HCT116 (cell line): ENCODE results near the gene WDR35. TPM values are rescaled to one million over a fixed set of nuclear protein-coding genes. Genes with fewer than 3 reads are reported as not detected.
"Not testable (repeated sequence)": the region's sequence is repeated elsewhere in the genome, so short reads cannot be mapped to it uniquely, and the experiment has no call there.

ENCODE experiments used
- ATAC-seq: fragments of 200-7000 bp; cut with Tn5 transposase; 2 replicates; pipeline ENCODE4 v1.9.1; 2020; ENCODE audit warnings: mild to moderate bottlenecking, moderate library complexity
- BruUV-seq: library from RNA; stranded (reverse); fragments of 400-500 nt; replicated peaks from 2 replicates; lab custom pipeline; 2021; lab: Mats Ljungman, UMichigan
- CTCF ChIA-PET: fragments of 300-600 bp; sonication (Branson Sonifier 250); formaldehyde crosslinking; loops from one replicate; lab custom pipeline; 2021; ENCODE audit warnings: antibody characterized with exemption; lab: Charles Lee
- POLR2A ChIA-PET: fragments of 300-600, 350-600 bp; sonication (Branson Sonifier 250); formaldehyde crosslinking; loops from one replicate; lab custom pipeline; 2021; ENCODE audit warnings: antibody characterized with exemption; lab: Charles Lee
- RAD21 ChIA-PET, 2 experiments: fragments of 300-600 bp; sonication (Branson Sonifier 250); formaldehyde crosslinking; loops; one replicate each; lab custom pipeline; 2023; ENCODE audit warnings: low total read pairs in 2 of 2; ENCODE audit not compliant: uncharacterized antibody in 2 of 2, unreplicated experiment in 2 of 2, low non-redundant PET in 1 of 2; lab: Charles Lee
- DNase-seq: peaks from one replicate; pipeline ENCODE4 v3.0.0-alpha.2; 2010; ENCODE audit warnings: low read depth, low spot score
- H2AFZ ChIP-seq: fragments of 200-600 bp; shearing (Covaris generic), sonication (generic); 2 replicates; pipeline ENCODE4 v1.6.1; 2017; ENCODE audit warnings: low read depth, mixed run types, mixed read lengths, antibody characterized with exemption, low read length; ENCODE audit not compliant: poor library complexity, severe bottlenecking
- H3K27ac ChIP-seq: 2 replicates; pipeline ENCODE4 v1.5.1; 2012; ENCODE audit warnings: low read depth, low read length
- H3K27me3 ChIP-seq: fragments of 200-600 bp; sonication (generic); 2 replicates; pipeline ENCODE4 v1.6.1; 2016; ENCODE audit warnings: mixed run types, low read length, mixed read lengths; ENCODE audit not compliant: insufficient read depth
- H3K36me3 ChIP-seq, 2 experiments: fragments of 200-500 bp in 1 of 2; fragments of 200-600 bp in 1 of 2; sonication (Bioruptor generic) in 1 of 2; sonication (generic) in 1 of 2; 2 replicates each; pipeline versions ENCODE4 v1.5.1 to v1.6.1; 2014 to 2016; ENCODE audit warnings: low read length in 2 of 2, inconsistent platforms in 1 of 2, mixed read lengths in 1 of 2, mixed run types in 1 of 2; ENCODE audit not compliant: insufficient read depth in 2 of 2, control insufficient read depth in 1 of 2
- H3K4me1 ChIP-seq, 2 experiments: fragments of 200-600 bp in 1 of 2; sonication (generic) in 1 of 2; 2 replicates each; pipeline versions ENCODE4 v1.5.1 to v1.6.1; 2012 to 2017; ENCODE audit warnings: low read length in 2 of 2, inconsistent platforms in 1 of 2, mild to moderate bottlenecking in 1 of 2, mixed read lengths in 1 of 2, mixed run types in 1 of 2, moderate library complexity in 1 of 2; ENCODE audit not compliant: insufficient read depth in 2 of 2, control insufficient read depth in 1 of 2
- H3K4me2 ChIP-seq: fragments of 200-600 bp; sonication (generic); 2 replicates; pipeline ENCODE4 v1.6.1; 2017; ENCODE audit warnings: mixed run types, low read length, mixed read lengths
- H3K4me3 ChIP-seq, 2 experiments: fragments of 200-600 bp in 1 of 2; sonication (generic) in 1 of 2; replicated peaks in 1 of 2; 2 replicates each; pipeline ENCODE4 v1.5.1; 2011 to 2016; ENCODE audit warnings: low read length in 2 of 2, control low read depth in 1 of 2, low read depth in 1 of 2, mild to moderate bottlenecking in 1 of 2, mixed read lengths in 1 of 2, mixed run types in 1 of 2
- H3K79me2 ChIP-seq: fragments of 200-600 bp; sonication (generic); 2 replicates; pipeline ENCODE4 v1.6.1; 2017; ENCODE audit warnings: mild to moderate bottlenecking, mixed run types, low read length, moderate library complexity, mixed read lengths; ENCODE audit not compliant: insufficient read depth
- H3K9ac ChIP-seq: fragments of 200-600 bp; sonication (generic); 2 replicates; pipeline ENCODE4 v1.6.1; 2016; ENCODE audit warnings: low read length, mixed read lengths
- H3K9me2 ChIP-seq: fragments of 200-600 bp; sonication (generic), shearing (Covaris generic); 2 replicates; pipeline ENCODE4 v1.6.1; 2017; ENCODE audit warnings: mixed run types, mild to moderate bottlenecking, moderate library complexity; ENCODE audit not compliant: insufficient read depth
- H3K9me3 ChIP-seq, 2 experiments: fragments of 200-500 bp in 1 of 2; fragments of 200-600 bp in 1 of 2; sonication (Bioruptor generic) in 1 of 2; sonication (generic) in 1 of 2; 2 replicates each; pipeline ENCODE4 v1.6.1; 2014 to 2017; ENCODE audit warnings: low read length in 2 of 2, mixed read lengths in 2 of 2, inconsistent platforms in 1 of 2, low read depth in 1 of 2, mild to moderate bottlenecking in 1 of 2, mixed run types in 1 of 2, moderate library complexity in 1 of 2; ENCODE audit not compliant: control insufficient read depth in 1 of 2, insufficient read depth in 1 of 2
- H4K20me1 ChIP-seq: fragments of 200-600 bp; sonication (generic), shearing (Covaris generic); 2 replicates; pipeline ENCODE4 v1.6.1; 2017; ENCODE audit warnings: mixed run types, mild to moderate bottlenecking, moderate library complexity; ENCODE audit not compliant: insufficient read depth
- ATF3 ChIP-seq: IDR thresholded peaks from 2 replicates; pipeline ENCODE4 v1.6.1; 2012
- RAD21 ChIP-seq: IDR thresholded peaks from 2 replicates; pipeline ENCODE4 v1.6.1; 2012; ENCODE audit warnings: low read depth, mild to moderate bottlenecking
- YY1 ChIP-seq: IDR thresholded peaks from 2 replicates; pipeline ENCODE4 v1.6.1; 2011; ENCODE audit warnings: low read length, low read depth, moderate library complexity, mild to moderate bottlenecking; ENCODE audit not compliant: insufficient replicate concordance; ENCODE audit errors: extremely low read depth
- ZNF274 ChIP-seq: fragments of 200-500 bp; sonication (Bioruptor generic); IDR thresholded peaks from 2 replicates; pipeline ENCODE4 v1.6.1; 2014; ENCODE audit warnings: mild to moderate bottlenecking, low read depth, low read length, inconsistent platforms
- intact Hi-C: fragments of 100-400 bp; cut with micrococcal nuclease; formaldehyde crosslinking; loops from 2 replicates; pipeline ENCODE4 v1.10.0; 2022
- total RNA-seq: library from RNA; stranded (reverse); gene quantifications from one replicate; pipeline ENCODE4 v1.2.1, GENCODE V29; 2021; ENCODE audit not compliant: unreplicated experiment

The WDR35 gene
- total RNA-seq, 1 experiment from 2014 or later = 9.6 TPM

- BruUV-seq, H3K9ac ChIP-seq, intact Hi-C loops, H3K9me3 ChIP-seq, POLR2A ChIA-PET, H3K4me1 ChIP-seq, H4K20me1 ChIP-seq, H3K27me3 ChIP-seq, H2AFZ ChIP-seq, H3K36me3 ChIP-seq, H3K27ac ChIP-seq, H3K79me2 ChIP-seq, CTCF ChIA-PET, RAD21 ChIA-PET, H3K9me2 ChIP-seq, H3K4me3 ChIP-seq, ATAC-seq, H3K4me2 ChIP-seq, DNase-seq: not testable (repeated sequence)
These were observed 65.4 kb downstream of the WDR35 start for GRCh38 chr2:19924526-19924925.

DNA sequence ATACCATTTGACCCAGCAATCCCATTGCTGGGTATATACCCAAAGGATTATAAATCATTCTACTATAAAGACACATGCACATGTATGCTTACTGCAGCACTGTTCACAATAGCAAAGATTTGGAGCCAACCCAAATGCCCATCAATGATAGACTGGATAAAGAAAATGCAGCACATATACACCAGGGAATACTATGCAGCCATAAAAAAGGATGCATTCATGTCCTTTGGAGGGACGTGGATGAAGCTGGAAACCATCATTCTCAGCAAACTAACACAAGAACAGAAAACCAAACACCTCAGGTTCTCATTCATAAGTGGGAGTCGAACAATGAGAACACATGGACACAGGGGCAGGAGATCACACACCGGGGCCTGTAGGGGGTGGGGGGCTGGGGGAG, 67.7 kb downstream of the WDR35 start:
- H3K4me2 ChIP-seq, H3K4me1 ChIP-seq, H3K9ac ChIP-seq, H3K27ac ChIP-seq, H3K79me2 ChIP-seq, DNase-seq, RAD21 ChIA-PET, H4K20me1 ChIP-seq, H3K4me3 ChIP-seq, H2AFZ ChIP-seq, H3K36me3 ChIP-seq, H3K9me3 ChIP-seq, ATAC-seq, CTCF ChIA-PET, intact Hi-C loops, POLR2A ChIA-PET, H3K9me2 ChIP-seq, BruUV-seq, H3K27me3 ChIP-seq: not testable (repeated sequence)

DNA sequence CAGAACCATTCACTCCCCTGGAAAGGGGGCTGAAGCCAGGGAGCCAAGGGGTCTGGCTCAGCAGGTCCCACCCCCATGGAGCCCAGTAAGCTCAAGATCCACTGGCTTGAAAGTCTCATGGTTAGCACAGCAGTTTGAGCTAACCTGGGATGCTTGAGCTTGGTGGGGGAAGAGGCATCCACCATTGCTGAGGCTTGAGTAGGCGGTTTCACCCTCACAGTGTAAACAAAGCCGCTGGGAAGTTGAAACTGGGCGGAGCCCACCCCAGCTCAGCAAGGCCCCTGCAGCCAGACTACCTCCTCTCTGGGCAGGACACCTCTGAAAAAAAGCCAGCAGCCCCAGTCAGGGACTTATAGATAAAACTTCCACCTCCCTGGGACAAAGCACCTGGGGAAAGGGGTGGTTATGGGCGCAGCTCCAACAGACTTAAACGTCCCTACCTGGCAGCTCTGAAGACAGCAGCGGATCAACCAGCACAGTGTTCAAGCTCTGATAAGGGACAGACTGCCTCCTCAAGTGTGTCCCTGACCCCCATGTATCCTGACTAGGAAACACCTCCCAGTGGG, 73.4 kb downstream of the WDR35 start:
- Histone ChIP-seq H3K36me3 (no peaks in the 10 kb centered on the region), H3K4me2 (no peak overlapping the region), H3K27ac (no peak overlapping the region), H3K9me2 (no peaks in the 10 kb centered on the region), H3K79me2 (no peaks in the 10 kb centered on the region), H2AFZ (no peak overlapping the region), H4K20me1 (0 out of 2 replicates have a peak, but pooled peaks cover 3% of the 10 kb centered on the region), H3K9ac (no peak overlapping the region), H3K4me3 (no peak overlapping the region), H3K9me3 (no peaks in the 10 kb centered on the region), H3K27me3 (no peaks in the 10 kb centered on the region), H3K4me1 (peaks cover 13 to 16% of the 10 kb centered on the region in 2 experiments)
- TF ChIP-seq RAD21 = no peak
- TF ChIP-seq ATF3 = no peak
- no peak for TF ChIP-seq YY1
- TF ChIP-seq ZNF274 = no peak
- ChIA-PET CTCF (no interaction called here), POLR2A (no interaction called here), RAD21 (no interaction called here)
- BruUV-seq = no TSS peak
- intact Hi-C loops = no loop called here
- no peak for ATAC-seq
- DNase-seq = no peak
